ENCODE data around the gene SLC25A41.

DNA sequence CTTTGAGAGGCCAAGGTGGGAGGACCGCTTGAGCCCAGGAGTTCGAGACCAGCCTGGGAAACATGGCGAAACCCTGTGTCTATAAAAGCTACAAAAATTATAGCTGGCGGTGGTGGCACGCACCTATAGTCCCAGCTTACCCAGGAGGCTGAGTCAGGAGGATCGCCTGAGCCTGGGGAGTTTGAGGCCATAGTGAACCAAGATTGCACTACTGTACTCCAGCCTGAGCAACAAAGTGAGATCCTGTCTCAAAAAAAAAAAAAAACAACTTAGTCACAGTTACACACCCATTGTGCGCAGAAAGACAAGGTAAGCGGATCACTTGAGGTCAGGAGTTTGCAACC lies 48.8 kb upstream of the SLC25A41 start:
- TF ChIP-seq POLR2AphosphoS5 (IDR thresholded peaks at IDR 0.05; ENCODE audit: low read depth, low read length) = no peak
- no peak for TF ChIP-seq POLR2A (IDR thresholded peaks at IDR 0.05; ENCODE audit: low read depth, low read length)
- TF ChIP-seq TAF1 (IDR thresholded peaks at IDR 0.05; ENCODE audit: low read depth, low read length) = no peak
